Keratinocyte (primary cell): Measurements from ENCODE around the gene CAPZA3. TPM values are rescaled to one million over a fixed set of nuclear protein-coding genes. Genes with fewer than 3 reads are reported as not detected.

ENCODE experiments used
- DNase-seq: peaks from one replicate; pipeline ENCODE4 v3.0.0-alpha.2; 2011; ENCODE audit warnings: low read depth, missing footprints, low spot score
- FAIRE-seq: peaks from 2 replicates; lab custom pipeline; 2011; peaks lifted over from hg19 to GRCh38; lab: Jason Lieb, UNC
- H2AFZ ChIP-seq: 2 replicates; pipeline ENCODE4 v1.6.0; 2012; ENCODE audit warnings: low read length, control low read depth, inconsistent platforms; ENCODE audit not compliant: control insufficient read depth
- H3K27ac ChIP-seq: 2 replicates; pipeline ENCODE4 v1.5.1; 2011; ENCODE audit warnings: low read length; ENCODE audit not compliant: control insufficient read depth, insufficient read depth
- H3K27me3 ChIP-seq: 3 replicates; pipeline ENCODE4 v1.6.0; 2011; ENCODE audit warnings: low read length; ENCODE audit not compliant: control insufficient read depth, insufficient read depth; ENCODE audit errors: extremely low read depth
- H3K36me3 ChIP-seq, 2 experiments: 2 replicates in 1 of 2; 3 replicates in 1 of 2; pipeline ENCODE4 v1.5.1; 2011; ENCODE audit warnings: low read length in 2 of 2, mild to moderate bottlenecking in 1 of 2; ENCODE audit not compliant: control insufficient read depth in 2 of 2, insufficient read depth in 2 of 2; ENCODE audit errors: extremely low read depth in 1 of 2
- H3K4me1 ChIP-seq: 3 replicates; pipeline ENCODE4 v1.5.1; 2011; ENCODE audit warnings: low read length; ENCODE audit not compliant: control insufficient read depth, insufficient read depth; ENCODE audit errors: extremely low read depth
- H3K4me2 ChIP-seq: 3 replicates; pipeline ENCODE4 v1.6.0; 2011; ENCODE audit warnings: low read depth, low read length; ENCODE audit not compliant: control insufficient read depth, insufficient read depth; ENCODE audit errors: extremely low read depth
- H3K4me3 ChIP-seq, 3 experiments: fragments of 200-600 bp in 1 of 3; sonication (generic) in 1 of 3; 2 replicates in 2 of 3; 3 replicates in 1 of 3; pipeline ENCODE4 v1.5.1; 2011 to 2016; ENCODE audit warnings: low read length in 3 of 3, mild to moderate bottlenecking in 3 of 3, control low read depth in 2 of 3, inconsistent platforms in 1 of 3, low read depth in 1 of 3, mixed read lengths in 1 of 3, mixed run types in 1 of 3, moderate library complexity in 1 of 3; ENCODE audit not compliant: control insufficient read depth in 2 of 3, insufficient read depth in 2 of 3; ENCODE audit errors: extremely low read depth in 1 of 3
- H3K79me2 ChIP-seq: 2 replicates; pipeline ENCODE4 v1.6.0; 2012; ENCODE audit warnings: low read length; ENCODE audit not compliant: control insufficient read depth, insufficient read depth
- H3K9ac ChIP-seq: 3 replicates; pipeline ENCODE4 v1.6.0; 2011; ENCODE audit warnings: low read length; ENCODE audit not compliant: control insufficient read depth, insufficient read depth; ENCODE audit errors: extremely low read depth
- H3K9me1 ChIP-seq: 3 replicates; pipeline ENCODE4 v1.6.0; 2011; ENCODE audit warnings: low read length; ENCODE audit not compliant: control insufficient read depth, insufficient read depth; ENCODE audit errors: extremely low read depth
- H3K9me3 ChIP-seq: 2 replicates; pipeline ENCODE4 v1.5.1; 2012; ENCODE audit warnings: low read depth, low read length; ENCODE audit not compliant: control insufficient read depth
- H4K20me1 ChIP-seq: 3 replicates; pipeline ENCODE4 v1.6.0; 2011; ENCODE audit warnings: low read length; ENCODE audit not compliant: control insufficient read depth, insufficient read depth; ENCODE audit errors: extremely low read depth
- CTCF ChIP-seq, 3 experiments: IDR thresholded peaks in 1 of 3; conservative IDR thresholded peaks in 1 of 3; optimal IDR thresholded peaks in 1 of 3; 2 replicates in 2 of 3; 3 replicates in 1 of 3; pipeline versions ENCODE3 to v1.5.1; 2011; ENCODE audit warnings: low read length in 3 of 3, mild to moderate bottlenecking in 3 of 3, moderate library complexity in 2 of 3, control low read depth in 1 of 3, inconsistent platforms in 1 of 3; ENCODE audit not compliant: insufficient read depth in 2 of 3; ENCODE audit errors: extremely low read depth in 1 of 3
- EZH2 ChIP-seq: IDR thresholded peaks from one replicate; pipeline ENCODE4 v1.6.1; 2012; ENCODE audit warnings: inconsistent platforms, mild to moderate bottlenecking, low read length, moderate library complexity
- dilution Hi-C: fragments of 300-500 bp; cut with MboI; formaldehyde crosslinking; loops from one replicate; pipeline ENCODE4 v1.7.0; 2020; ENCODE audit warnings: low sequenced_read_pairs; ENCODE audit not compliant: extremely low pct_ligation_motif_present
- polyA plus RNA-seq, 5 experiments: library from polyadenylated mRNA; depleted of rRNA in 3 of 5; stranded (reverse) in 3 of 5; stranded (forward) in 1 of 5; unstranded in 1 of 5; fragments of >200 nt; gene quantifications; 1 replicate in 1 of 5; 2 replicates in 3 of 5; 3 replicates in 1 of 5; pipeline versions ENCODE4 v1.2.1 to v1.2.3, GENCODE V29; 2011 to 2012; ENCODE audit warnings: missing spikeins in 2 of 5, low read depth in 1 of 5, low replicate concordance in 1 of 5

CAPZA3 gene
- polyA plus RNA-seq, 1 donor (not counting 4 experiments of a cell fraction or from before 2014, with no cell fraction given), result 0.05 TPM

DNA sequence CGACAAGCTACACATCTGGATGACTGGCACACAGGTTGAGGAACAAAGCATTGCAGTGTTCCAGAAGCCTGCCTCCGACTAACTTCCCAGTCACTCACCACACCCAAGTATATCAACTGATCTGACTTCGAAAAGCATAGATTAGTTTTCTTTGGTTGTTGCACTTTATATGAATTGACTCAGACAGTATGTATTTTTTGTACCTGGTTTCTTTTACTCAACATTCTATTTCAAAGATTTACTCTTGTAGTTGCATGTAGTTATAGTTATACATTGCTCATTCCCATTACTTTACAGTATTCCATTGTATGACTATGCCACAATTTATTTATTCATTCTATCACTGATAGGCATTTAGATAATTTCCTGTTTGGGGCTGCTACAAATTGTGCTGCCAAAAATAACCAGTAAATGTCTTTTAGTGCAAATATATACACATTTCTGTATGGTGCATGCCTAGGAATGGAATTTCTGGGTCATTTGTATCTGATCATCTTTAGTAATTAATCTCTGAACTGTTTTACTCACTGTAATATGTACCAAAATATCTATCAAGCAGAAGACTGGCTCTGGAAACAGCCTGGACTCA, 17.9 kb upstream of the CAPZA3 start:
- H3K4me2 ChIP-seq, result peak overlapping the region; percentile 25
- H3K79me2 ChIP-seq, result no peaks in the 10 kb centered on the region
- H3K27ac ChIP-seq, result peak overlapping the region; percentile 5
- H4K20me1 ChIP-seq, result no peaks in the 10 kb centered on the region
- peak overlapping the region; percentile 3 for H2AFZ ChIP-seq
- H3K9me3 ChIP-seq, result no peaks in the 10 kb centered on the region
- dilution Hi-C loops, result no loop called here
- no peaks in the 10 kb centered on the region for H3K9me1 ChIP-seq
- no peak overlapping the region for H3K4me3 ChIP-seq
- no peaks in the 10 kb centered on the region for H3K36me3 ChIP-seq
- no peak for FAIRE-seq
- no peak for TF ChIP-seq CTCF (optimal IDR thresholded peaks at IDR 0.05 in 1 of 3, IDR thresholded peaks at IDR 0.05 in 1 of 3, conservative IDR thresholded peaks at IDR 0.05 in 1 of 3; ENCODE audit: extremely low read depth in 1 of 3, insufficient read depth in 2 of 3, low read length in 3 of 3)
- TF ChIP-seq EZH2, result no peak
- H3K9ac ChIP-seq, result no peak overlapping the region
- H3K27me3 ChIP-seq, result no peaks in the 10 kb centered on the region
- DNase-seq, result peak; percentile 46
- peaks cover 36% of the 10 kb centered on the region for H3K4me1 ChIP-seq

- no peak for TF ChIP-seq EZH2
- TF ChIP-seq CTCF (optimal IDR thresholded peaks at IDR 0.05 in 1 of 3, IDR thresholded peaks at IDR 0.05 in 1 of 3, conservative IDR thresholded peaks at IDR 0.05 in 1 of 3; ENCODE audit: extremely low read depth in 1 of 3, insufficient read depth in 2 of 3, low read length in 3 of 3), result no peak
- H3K9me1 ChIP-seq, result no peaks in the 10 kb centered on the region
- H3K27ac ChIP-seq, result peak overlapping the region; percentile 5
- no peak overlapping the region for H2AFZ ChIP-seq
- H3K9me3 ChIP-seq, result no peaks in the 10 kb centered on the region
- no peak overlapping the region for H3K4me2 ChIP-seq
- no peaks in the 10 kb centered on the region for H3K27me3 ChIP-seq
- no peaks in the 10 kb centered on the region for H4K20me1 ChIP-seq
- DNase-seq, result no peak
- no peak overlapping the region for H3K9ac ChIP-seq
- H3K4me3 ChIP-seq, result no peak overlapping the region
- peaks cover 36% of the 10 kb centered on the region for H3K4me1 ChIP-seq
- FAIRE-seq, result no peak
- dilution Hi-C loops, result no loop called here
- H3K36me3 ChIP-seq, result no peaks in the 10 kb centered on the region
- no peaks in the 10 kb centered on the region for H3K79me2 ChIP-seq
Measured at GRCh38 chr12:18720690-18721089, 17.2 kb upstream of the CAPZA3 start.
